ENCODE results near the gene TMEM184B.

The TMEM184B gene

GRCh38 chr22:38246046-38246658, 26.7 kb downstream of the TMEM184B start:
- no peaks in the 10 kb centered on the region for H3K27me3 ChIP-seq (ENCODE audit: insufficient read depth, poor library complexity, severe bottlenecking)
- ATAC-seq (ENCODE audit: low read depth) (no peak), DNase-seq (ENCODE audit: low spot score) (no peak)
- TF ChIP-seq CTCF (IDR thresholded peaks at IDR 0.05; ENCODE audit: poor library complexity, severe bottlenecking) = no peak
- H3K9me3 ChIP-seq (ENCODE audit: severe bottlenecking) = no peaks in the 10 kb centered on the region
- H3K27ac ChIP-seq (ENCODE audit: poor library complexity, severe bottlenecking) = no peak overlapping the region
- H3K4me1 ChIP-seq (ENCODE audit: insufficient read depth, poor library complexity, severe bottlenecking) = peaks cover 24% of the 10 kb centered on the region
- H3K36me3 ChIP-seq (ENCODE audit: low read depth) = peaks cover 28% of the 10 kb centered on the region
- no peak overlapping the region for H3K4me3 ChIP-seq (ENCODE audit: severe bottlenecking)

GRCh38 chr22:38244106-38244505, 28.7 kb downstream of the TMEM184B start:
- H3K27me3 ChIP-seq (ENCODE audit: insufficient read depth, poor library complexity, severe bottlenecking) = no peaks in the 10 kb centered on the region
- no peak overlapping the region for H3K4me3 ChIP-seq (ENCODE audit: severe bottlenecking)
- DNase-seq (ENCODE audit: low spot score) (no peak), ATAC-seq (ENCODE audit: low read depth) (peak; percentile 42)
- no peak for TF ChIP-seq CTCF (IDR thresholded peaks at IDR 0.05; ENCODE audit: poor library complexity, severe bottlenecking)
- H3K4me1 ChIP-seq (ENCODE audit: insufficient read depth, poor library complexity, severe bottlenecking) = peaks cover 44% of the 10 kb centered on the region
- H3K9me3 ChIP-seq (ENCODE audit: severe bottlenecking) = no peaks in the 10 kb centered on the region
- H3K36me3 ChIP-seq (ENCODE audit: low read depth) = peaks cover 28% of the 10 kb centered on the region
- peak overlapping the region; percentile 94 for H3K27ac ChIP-seq (ENCODE audit: poor library complexity, severe bottlenecking)

DNA sequence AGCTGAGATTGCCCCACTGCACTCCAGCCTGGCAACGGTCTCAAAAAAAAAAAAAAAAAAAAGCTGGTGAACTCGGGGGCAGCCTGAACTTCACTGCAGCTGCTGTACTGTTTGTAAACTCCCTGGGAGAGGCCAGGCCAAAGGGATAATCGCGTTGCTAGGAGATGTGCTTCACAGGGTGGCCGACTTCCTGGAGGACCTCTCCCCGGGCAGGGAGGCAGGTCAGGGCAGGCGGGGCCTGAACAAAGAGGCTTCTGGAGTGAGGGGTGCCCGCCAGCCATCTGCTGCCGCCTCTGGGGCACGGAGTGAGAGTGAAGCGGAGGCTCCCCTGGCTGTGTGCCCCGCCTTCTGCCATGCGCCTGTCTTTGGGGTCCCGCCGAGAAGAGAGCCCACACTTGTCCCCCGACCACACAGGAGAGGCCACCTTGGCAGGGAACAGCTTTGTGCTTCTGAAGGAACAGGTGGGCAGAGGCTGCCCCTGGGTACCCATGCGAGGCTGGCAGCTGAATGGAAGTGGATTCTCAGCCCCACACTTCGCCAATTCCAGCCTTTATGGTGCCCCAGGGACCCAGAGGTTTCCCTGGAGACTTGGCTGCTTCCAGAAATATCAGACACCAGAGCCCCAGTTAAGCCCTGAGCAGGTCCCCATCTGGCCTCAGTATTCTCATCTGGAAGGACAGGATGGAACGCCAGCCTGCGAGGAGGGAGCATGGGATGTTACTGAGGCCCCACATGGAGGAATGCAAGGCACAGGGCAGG, 29.6 kb downstream of the TMEM184B start:
- no peak for TF ChIP-seq CTCF (IDR thresholded peaks at IDR 0.05; ENCODE audit: poor library complexity, severe bottlenecking)
- H3K27ac ChIP-seq (ENCODE audit: poor library complexity, severe bottlenecking) = peak overlapping the region; percentile 94

DNA sequence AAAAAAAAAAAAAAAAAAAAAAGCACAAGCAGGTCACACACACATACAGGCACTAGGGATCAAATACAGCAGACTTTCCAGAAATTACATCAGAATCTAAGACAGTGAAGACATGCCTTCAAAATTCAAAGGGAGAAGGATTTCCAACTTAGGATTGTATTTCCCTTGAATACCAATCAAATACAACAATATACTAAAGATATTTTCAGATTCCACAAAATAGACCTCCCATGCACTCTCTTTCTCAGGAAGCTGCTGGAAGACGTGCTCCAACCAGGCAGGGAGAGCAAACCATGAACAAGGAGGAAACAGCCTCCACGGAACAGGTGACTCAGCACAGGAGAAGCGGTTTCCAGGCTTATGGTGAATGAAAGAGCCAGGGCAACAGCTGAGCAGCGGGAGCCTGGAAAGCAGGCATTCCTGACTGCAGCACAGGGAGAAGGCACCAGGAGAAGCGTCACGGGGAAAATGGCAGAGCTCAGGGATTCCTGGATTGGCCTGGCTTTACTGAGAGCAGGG, 32.0 kb downstream of the TMEM184B start:
- ATAC-seq (ENCODE audit: low read depth) (peak; percentile 78), DNase-seq (ENCODE audit: low spot score) (no peak)
- Histone ChIP-seq H3K9me3 (ENCODE audit: severe bottlenecking) (no peaks in the 10 kb centered on the region), H3K27ac (ENCODE audit: poor library complexity, severe bottlenecking) (peak overlapping the region; percentile 94), H3K36me3 (ENCODE audit: low read depth) (peaks cover 32% of the 10 kb centered on the region), H3K4me3 (ENCODE audit: severe bottlenecking) (no peak overlapping the region), H3K27me3 (ENCODE audit: insufficient read depth, poor library complexity, severe bottlenecking) (no peaks in the 10 kb centered on the region), H3K4me1 (ENCODE audit: insufficient read depth, poor library complexity, severe bottlenecking) (peaks cover 53% of the 10 kb centered on the region)
- no peak for TF ChIP-seq CTCF (IDR thresholded peaks at IDR 0.05; ENCODE audit: poor library complexity, severe bottlenecking)

More for the DNA sequence above, 29.6 kb downstream of the TMEM184B start:
- ATAC-seq (ENCODE audit: low read depth) (peak; percentile 35; the same call in 2 of the 3 replicates), DNase-seq (ENCODE audit: low spot score) (no peak)
- Histone ChIP-seq H3K4me3 (ENCODE audit: severe bottlenecking) (no peak overlapping the region), H3K27me3 (ENCODE audit: insufficient read depth, poor library complexity, severe bottlenecking) (no peaks in the 10 kb centered on the region), H3K36me3 (ENCODE audit: low read depth) (peaks cover 27% of the 10 kb centered on the region), H3K9me3 (ENCODE audit: severe bottlenecking) (no peaks in the 10 kb centered on the region), H3K4me1 (ENCODE audit: insufficient read depth, poor library complexity, severe bottlenecking) (peaks cover 53% of the 10 kb centered on the region)
